ENCODE measurements around the gene TLN1.

The TLN1 gene

DNA sequence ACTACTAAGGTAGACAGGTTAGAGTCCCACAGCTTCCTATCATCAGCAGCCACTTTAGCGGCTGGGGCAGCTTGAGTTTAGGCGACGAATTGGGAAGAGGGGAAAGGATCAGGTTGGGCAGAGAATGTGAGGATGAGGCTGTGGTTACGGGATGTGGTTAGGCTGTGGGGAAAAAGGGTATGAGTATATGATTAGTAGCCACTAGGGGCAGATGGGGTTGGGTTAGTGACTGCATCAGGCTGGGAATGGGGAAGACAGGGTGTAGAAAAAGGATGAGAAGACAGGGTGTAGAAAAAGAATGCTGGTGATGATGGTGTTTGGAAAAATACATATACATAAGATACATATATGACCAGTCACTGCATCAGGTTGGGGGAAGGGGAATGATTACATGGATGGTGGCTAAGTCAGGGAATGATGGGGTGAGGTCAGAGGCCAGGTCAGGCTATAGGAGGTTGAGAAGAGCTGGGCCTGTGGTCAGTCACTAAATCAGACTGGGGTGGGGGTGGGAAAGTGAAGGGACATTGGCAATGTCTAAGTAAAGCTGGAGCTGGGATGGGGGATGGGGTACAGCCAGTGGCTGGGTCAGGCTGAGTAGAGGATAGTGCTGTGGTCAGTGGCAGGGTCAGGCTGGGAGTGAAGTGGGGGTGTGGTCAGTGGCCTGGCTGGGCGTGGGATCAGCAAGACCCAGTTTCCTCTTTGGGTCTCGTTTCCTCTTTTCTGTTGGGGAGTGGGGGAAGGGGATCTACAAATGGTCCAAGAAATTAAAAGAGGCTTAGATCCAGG is 2.1 kb downstream of the TLN1 start:
- DNase-seq (ENCODE audit: extremely low read depth, low read depth), result peak; percentile 65
- TF ChIP-seq, protein P1, sequence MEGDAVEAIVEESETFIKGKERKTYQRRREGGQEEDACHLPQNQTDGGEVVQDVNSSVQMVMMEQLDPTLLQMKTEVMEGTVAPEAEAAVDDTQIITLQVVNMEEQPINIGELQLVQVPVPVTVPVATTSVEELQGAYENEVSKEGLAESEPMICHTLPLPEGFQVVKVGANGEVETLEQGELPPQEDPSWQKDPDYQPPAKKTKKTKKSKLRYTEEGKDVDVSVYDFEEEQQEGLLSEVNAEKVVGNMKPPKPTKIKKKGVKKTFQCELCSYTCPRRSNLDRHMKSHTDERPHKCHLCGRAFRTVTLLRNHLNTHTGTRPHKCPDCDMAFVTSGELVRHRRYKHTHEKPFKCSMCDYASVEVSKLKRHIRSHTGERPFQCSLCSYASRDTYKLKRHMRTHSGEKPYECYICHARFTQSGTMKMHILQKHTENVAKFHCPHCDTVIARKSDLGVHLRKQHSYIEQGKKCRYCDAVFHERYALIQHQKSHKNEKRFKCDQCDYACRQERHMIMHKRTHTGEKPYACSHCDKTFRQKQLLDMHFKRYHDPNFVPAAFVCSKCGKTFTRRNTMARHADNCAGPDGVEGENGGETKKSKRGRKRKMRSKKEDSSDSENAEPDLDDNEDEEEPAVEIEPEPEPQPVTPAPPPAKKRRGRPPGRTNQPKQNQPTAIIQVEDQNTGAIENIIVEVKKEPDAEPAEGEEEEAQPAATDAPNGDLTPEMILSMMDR (IDR thresholded peaks at IDR 0.05; ENCODE audit: low read depth, low read length), result peak; percentile 69

DNA sequence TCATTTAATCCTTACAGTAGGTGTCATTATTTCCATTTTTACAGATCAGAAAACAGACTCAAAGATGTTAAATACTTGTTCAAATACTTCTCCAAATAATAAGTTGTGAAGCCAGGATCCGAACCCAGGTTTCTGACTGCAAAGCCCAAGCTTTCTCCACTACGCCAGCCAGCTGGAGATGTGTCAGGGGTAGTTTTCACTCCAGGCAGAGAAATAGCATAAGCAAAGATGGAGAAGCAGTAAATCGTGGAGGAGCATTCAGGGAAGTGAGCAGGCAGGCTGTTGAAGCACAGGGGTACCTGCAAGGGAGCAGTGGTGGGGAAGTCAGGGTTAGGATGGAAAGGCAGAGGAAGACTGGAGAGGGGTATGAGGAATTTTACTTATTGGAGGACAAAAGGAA is 2.9 kb downstream of the TLN1 start:
- DNase-seq (ENCODE audit: extremely low read depth, low read depth), result no peak
- TF ChIP-seq, protein P1 (IDR thresholded peaks at IDR 0.05; ENCODE audit: low read depth, low read length), result no peak

DNA sequence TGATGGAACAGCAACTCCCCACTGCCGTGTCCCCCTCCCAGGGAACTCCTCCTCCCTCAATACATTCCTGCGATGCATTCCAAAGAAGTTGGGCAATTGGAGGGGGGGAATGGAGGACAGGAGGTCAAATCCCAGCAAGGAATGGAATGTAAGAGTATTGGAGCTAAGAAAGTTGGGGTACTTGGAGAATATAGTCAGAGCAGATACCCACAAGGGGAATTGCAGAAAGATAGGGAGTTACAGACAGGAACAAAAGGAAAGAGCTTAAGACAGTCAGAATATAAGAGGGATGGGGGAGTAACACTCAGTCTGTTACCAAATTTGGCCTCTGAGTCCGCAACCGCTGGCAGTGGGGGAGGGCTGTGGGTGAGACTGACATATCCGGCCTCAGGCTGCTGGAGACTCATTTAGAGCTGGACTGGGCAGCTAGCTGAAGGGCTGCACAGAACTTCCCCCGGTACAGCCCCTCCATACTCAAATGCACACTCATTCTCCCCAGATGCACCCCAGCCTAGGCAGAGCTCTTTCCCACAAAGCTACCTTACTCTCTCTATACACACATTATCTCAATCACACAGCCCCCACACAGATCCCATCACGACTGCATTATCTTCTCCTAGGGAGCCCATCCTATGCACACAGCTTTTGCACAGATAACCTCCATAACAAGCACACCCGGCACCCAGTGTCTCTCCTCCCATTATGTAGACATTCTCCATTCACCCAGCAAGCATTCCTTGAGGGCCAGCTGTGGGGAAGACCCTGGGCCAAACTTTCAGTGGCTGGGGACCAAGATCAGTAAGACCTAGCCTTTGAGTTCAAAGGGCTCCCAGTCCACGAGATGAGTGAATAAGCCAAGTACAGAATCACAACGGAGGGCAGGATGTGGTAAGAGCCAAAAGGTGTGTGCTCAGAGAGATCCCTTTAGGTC is 3.7 kb downstream of the TLN1 start:
- DNase-seq (ENCODE audit: extremely low read depth, low read depth), result peak; percentile 68
- TF ChIP-seq, protein P1 (IDR thresholded peaks at IDR 0.05; ENCODE audit: low read depth, low read length), result no peak

DNA sequence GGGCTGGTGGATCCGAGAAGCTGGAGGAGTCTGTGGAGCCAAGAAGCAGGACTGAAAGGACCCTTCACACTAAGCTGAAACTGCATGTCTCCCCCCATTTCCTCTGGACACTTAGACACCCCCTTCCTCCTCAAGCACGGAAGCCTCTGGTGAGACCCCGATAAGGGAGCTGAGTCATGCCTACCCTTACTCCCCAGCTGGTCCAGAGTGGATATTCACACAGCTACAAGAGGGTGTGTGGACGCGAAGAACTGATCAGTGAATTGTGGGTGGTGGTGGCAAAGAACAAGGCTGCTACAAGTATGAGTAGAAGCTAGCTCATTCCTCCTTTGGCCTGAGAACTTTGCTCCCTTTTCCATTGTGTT is 4.3 kb downstream of the TLN1 start:
- no peak for DNase-seq (ENCODE audit: extremely low read depth, low read depth)
- TF ChIP-seq, protein P1 (IDR thresholded peaks at IDR 0.05; ENCODE audit: low read depth, low read length), result no peak

DNA sequence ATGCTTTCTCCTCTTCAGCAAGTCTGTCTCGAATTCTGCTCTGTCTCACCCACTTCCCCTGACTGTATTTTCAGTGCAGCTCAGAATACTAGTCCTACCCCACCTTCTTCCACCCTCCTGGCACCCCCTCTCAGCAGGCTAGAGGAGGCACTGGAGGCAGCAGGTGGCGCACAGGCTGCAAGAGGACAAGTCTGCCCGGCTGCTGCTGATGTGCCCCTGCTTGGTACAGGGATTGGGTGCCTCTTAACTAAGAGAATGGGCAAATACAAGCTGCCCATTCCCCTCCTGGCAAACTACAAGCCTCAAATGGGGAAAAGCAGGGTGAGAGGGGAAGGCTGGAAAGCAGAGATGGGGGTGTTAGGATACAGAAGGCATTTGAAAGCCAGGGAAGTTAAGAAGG is 5.1 kb downstream of the TLN1 start:
- TF ChIP-seq, protein P1 (IDR thresholded peaks at IDR 0.05; ENCODE audit: low read depth, low read length), result peak; percentile 27
- DNase-seq (ENCODE audit: extremely low read depth, low read depth), result no peak

DNA sequence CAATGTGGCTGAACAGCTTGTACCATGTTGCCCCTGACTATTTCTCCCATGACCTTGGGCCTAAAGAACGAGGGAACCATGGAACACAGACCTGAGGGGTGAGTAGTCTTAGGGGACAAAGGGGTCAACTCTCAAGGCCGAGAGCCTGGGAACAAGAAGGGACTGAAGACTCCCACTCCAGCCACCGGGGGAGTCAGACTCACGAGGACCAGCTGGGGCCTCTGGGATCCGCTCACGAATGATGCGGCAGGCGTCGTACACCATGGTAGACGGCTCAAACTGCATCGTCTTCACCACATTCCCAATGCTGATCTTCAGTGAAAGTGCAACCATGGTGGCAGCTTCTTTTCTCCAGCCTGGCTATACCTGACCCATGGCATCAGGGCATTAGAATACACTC is 6.6 kb downstream of the TLN1 start:
- TF ChIP-seq, protein P1 (IDR thresholded peaks at IDR 0.05; ENCODE audit: low read depth, low read length), result no peak
- no peak for DNase-seq (ENCODE audit: extremely low read depth, low read depth)

DNA sequence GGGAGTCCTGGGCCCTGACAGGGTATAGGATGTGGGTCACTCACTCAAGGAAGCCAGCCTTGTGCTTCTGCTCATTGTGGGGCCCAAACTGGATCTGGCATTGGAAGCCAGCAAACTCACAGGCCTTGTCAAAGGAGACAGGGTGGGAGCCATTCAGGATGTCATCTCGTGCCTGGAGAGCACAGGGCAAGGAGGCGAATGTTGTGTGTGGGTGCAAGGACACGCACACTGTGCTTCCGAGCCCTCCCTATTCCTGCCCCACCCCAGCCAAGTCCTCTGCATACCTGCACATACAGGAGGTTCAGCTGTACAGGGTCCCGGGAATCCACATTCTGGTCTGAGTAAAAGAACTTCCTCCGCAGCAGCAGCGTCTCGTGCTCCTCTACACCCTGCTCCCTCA is 8.1 kb downstream of the TLN1 start:
- TF ChIP-seq, protein P1 (IDR thresholded peaks at IDR 0.05; ENCODE audit: low read depth, low read length), result no peak
- no peak for DNase-seq (ENCODE audit: extremely low read depth, low read depth)
